Adrenal gland (tissue), 12 donors: Measurements from ENCODE around the gene ABHD17A. TPM values are rescaled to one million over a fixed set of nuclear protein-coding genes. Genes with fewer than 3 reads are reported as not detected.
"Not testable (repeated sequence)": the region's sequence is repeated elsewhere in the genome, so short reads cannot be mapped to it uniquely, and the experiment has no call there.

Experiments used
- DNase-seq, 7 donors: peaks; one replicate each; pipeline ENCODE4 v3.0.0-alpha.2; 2019 to 2020
- H3K27ac ChIP-seq, 5 donors: fragments of 200-600 bp; sonication (generic) in 4 of 5; 1 replicate in 3 of 5; 2 replicates in 2 of 5; pipeline versions ENCODE4 v1.5.1 to v1.8.0; 2016 to 2020; ENCODE audit warnings: mild to moderate bottlenecking in 1 of 5
- H3K27me3 ChIP-seq: fragments of 200-600 bp; 2 replicates; pipeline ENCODE4 v1.8.0; 2021
- H3K36me3 ChIP-seq, 2 donors: fragments of 200-600 bp; replicated peaks in 1 of 2; 1 replicate in 1 of 2; 2 replicates in 1 of 2; pipeline versions ENCODE4 v1.5.1 to v1.8.0; 2018 to 2022
- H3K4me1 ChIP-seq, 2 donors: fragments of 200-600 bp; replicated peaks in 1 of 2; 1 replicate in 1 of 2; 2 replicates in 1 of 2; pipeline versions ENCODE4 v1.5.1 to v1.8.0; 2018 to 2021
- H3K4me3 ChIP-seq, 4 donors: fragments of 200-600 bp; sonication (generic) in 3 of 4; one replicate each; pipeline ENCODE4 v1.5.1; 2016 to 2018
- H3K9me3 ChIP-seq, 3 donors: fragments of 200-600 bp; sonication (generic) in 1 of 3; replicated peaks in 1 of 3; 1 replicate in 2 of 3; 2 replicates in 1 of 3; pipeline versions ENCODE4 v1.5.1 to v1.8.0; 2016 to 2021
- POLR2A ChIP-seq, 2 donors: fragments of 450-650 bp; IDR thresholded peaks; one replicate each; pipeline ENCODE4 v1.6.1; 2017; ENCODE audit warnings: antibody characterized with exemption in 2 of 2, mild to moderate bottlenecking in 2 of 2, moderate library complexity in 1 of 2
- WGBS, 4 donors: extraction: QIAGEN DNeasy Blood & Tissue Kit in 2 of 4; methylation state at CpG; one replicate each; pipeline versions ENCODE4 v1.1.5 to v1.1.7; 2013 to 2017; 5-methylcytosine and 5-hydroxymethylcytosine counted together
- intact Hi-C, 2 donors: fragments of 100-400 bp; cut with DNase I; formaldehyde crosslinking; loops; one replicate each; pipeline versions ENCODE4 v1.14.1 to v1.15.0; 2022 to 2023
- polyA plus RNA-seq, 3 donors: library from polyadenylated mRNA; stranded (reverse); fragments of 200-250 nt in 2 of 3; fragments of 350-450 nt in 1 of 3; fragmentation: Illumina TruSeq in 1 of 3; extraction: RNeasy Lipid Tissue Mini Kit (QIAGEN cat#74804) in 1 of 3; gene quantifications; one replicate each; pipeline ENCODE4 v1.2.3, GENCODE V29; 2013 to 2014
- total RNA-seq, 9 donors: library from RNA; depleted of rRNA in 4 of 9; stranded (reverse); fragments of >200 nt in 4 of 9; fragments of 120-200 nt in 1 of 9; fragmentation: NEBNext Ultra II Directional in 1 of 9; extraction: Animal tissue kit (Norgen Biotek cat#: 25700) in 1 of 9; gene quantifications; one replicate each; pipeline versions ENCODE4 v1.1.0 to v1.2.4, GENCODE V29; 2013 to 2023
- TF ChIP-seq, protein P1 (sequence below), 6 experiments: fragments of 450-650 bp in 4 of 6; fragments of 200-600 bp in 2 of 6; sonication (generic) in 1 of 6; IDR thresholded peaks; 1 replicate in 5 of 6; 2 replicates in 1 of 6; pipeline versions ENCODE4 v1.5.1 to v1.8.0; 2016 to 2021; ENCODE audit warnings: antibody characterized with exemption in 6 of 6, mild to moderate bottlenecking in 2 of 6, moderate library complexity in 1 of 6
- donor health status: healthy with polysubstance abuse.
- donor health status: Bipolar disorder and iron deficiency.
- donor health status: DM: yes; HTN: yes; CAD: no.
- donor health status: DM: no; HTN: no; CAD: no.
- donor health status: DM: no; HTN: no; CAD: no.
- donor health status: DM: yes; HTN: yes; CAD: no.

ABHD17A gene
- total and polyA plus RNA-seq, 12 donors = 2.5 to 235 (median 99.4) TPM

DNA sequence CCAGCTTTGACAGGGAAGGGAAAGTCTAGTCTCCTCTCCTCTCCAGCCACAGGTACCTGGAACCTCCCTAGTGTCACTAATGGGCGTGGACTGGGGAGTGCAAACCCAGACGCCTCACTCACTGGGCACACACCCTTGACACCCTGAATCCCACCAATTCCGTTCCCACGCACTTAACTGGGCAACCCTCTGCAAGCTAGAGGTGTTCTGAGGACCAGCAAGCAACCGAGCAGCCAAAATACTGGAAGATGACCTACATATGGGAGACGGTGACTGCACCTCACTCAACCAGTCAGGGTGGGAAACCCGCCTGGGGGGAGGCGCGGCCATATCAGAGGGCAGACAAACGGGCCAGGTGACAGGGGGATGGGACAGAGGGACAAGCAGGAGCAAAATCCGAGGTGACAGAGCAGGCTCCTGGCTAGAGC is 991 bp downstream of the ABHD17A start:
- peak overlapping the region; percentile 40 to 77 (median 63) for H3K4me3 ChIP-seq
- peak overlapping the region in 4 of 5 donors; percentile 70 to 96 (median 79) for H3K27ac ChIP-seq
- H3K4me1 ChIP-seq = peaks cover 18 to 26% of the 10 kb centered on the region in 2 donors
- intact Hi-C loops = no loop called here
- 2 to 5% (median 3%) methylated on average over 10 to 11 of the region's 11 CpGs for WGBS, 4 donors
- TF ChIP-seq, protein P1, sequence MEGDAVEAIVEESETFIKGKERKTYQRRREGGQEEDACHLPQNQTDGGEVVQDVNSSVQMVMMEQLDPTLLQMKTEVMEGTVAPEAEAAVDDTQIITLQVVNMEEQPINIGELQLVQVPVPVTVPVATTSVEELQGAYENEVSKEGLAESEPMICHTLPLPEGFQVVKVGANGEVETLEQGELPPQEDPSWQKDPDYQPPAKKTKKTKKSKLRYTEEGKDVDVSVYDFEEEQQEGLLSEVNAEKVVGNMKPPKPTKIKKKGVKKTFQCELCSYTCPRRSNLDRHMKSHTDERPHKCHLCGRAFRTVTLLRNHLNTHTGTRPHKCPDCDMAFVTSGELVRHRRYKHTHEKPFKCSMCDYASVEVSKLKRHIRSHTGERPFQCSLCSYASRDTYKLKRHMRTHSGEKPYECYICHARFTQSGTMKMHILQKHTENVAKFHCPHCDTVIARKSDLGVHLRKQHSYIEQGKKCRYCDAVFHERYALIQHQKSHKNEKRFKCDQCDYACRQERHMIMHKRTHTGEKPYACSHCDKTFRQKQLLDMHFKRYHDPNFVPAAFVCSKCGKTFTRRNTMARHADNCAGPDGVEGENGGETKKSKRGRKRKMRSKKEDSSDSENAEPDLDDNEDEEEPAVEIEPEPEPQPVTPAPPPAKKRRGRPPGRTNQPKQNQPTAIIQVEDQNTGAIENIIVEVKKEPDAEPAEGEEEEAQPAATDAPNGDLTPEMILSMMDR (IDR thresholded peaks at IDR 0.05) = no peak
- no peak for TF ChIP-seq POLR2A (IDR thresholded peaks at IDR 0.05)
- no peaks in the 10 kb centered on the region for H3K27me3 ChIP-seq
- H3K9me3 ChIP-seq = no peaks in the 10 kb centered on the region
- DNase-seq = no peak
- H3K36me3 ChIP-seq = peaks cover 0 to 9% of the 10 kb centered on the region in 2 donors

DNA sequence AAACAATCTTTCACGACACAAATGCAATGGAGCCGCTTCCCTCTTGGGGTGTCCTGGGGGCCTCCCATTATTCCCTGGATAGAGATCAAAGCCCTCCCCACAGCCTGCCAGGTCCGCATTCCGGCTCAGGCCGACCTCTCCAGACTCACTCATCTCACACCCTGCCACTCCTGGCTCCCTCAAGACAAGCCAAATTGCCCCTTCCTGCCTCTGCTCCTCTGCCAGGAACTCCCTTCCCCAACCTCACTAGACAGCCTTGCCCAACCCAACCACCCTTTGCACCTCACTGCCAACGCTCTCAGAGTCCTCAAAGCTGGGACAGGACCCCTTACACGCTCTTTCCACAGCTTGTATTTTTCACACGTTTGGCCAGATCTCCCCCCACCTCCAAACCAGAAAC is 1.5 kb downstream of the ABHD17A start:
- H3K36me3 ChIP-seq = peaks cover 0 to 9% of the 10 kb centered on the region in 2 donors
- no peak for DNase-seq
- no peaks in the 10 kb centered on the region for H3K9me3 ChIP-seq
- H3K4me1 ChIP-seq = peaks cover 18 to 26% of the 10 kb centered on the region in 2 donors
- no peaks in the 10 kb centered on the region for H3K27me3 ChIP-seq
- no peak for TF ChIP-seq POLR2A (IDR thresholded peaks at IDR 0.05)
- TF ChIP-seq, protein P1 (IDR thresholded peaks at IDR 0.05) = no peak
- peak overlapping the region in 2 of 5 donors; percentile 63 to 96 for H3K27ac ChIP-seq
- 27 to 32% (median 29%) methylated on average over 7 to 8 of the region's 8 CpGs for WGBS, 4 donors
- intact Hi-C loops = no loop called here
- peak overlapping the region in 3 of 4 donors; percentile 40 to 63 (median 63) for H3K4me3 ChIP-seq

DNA sequence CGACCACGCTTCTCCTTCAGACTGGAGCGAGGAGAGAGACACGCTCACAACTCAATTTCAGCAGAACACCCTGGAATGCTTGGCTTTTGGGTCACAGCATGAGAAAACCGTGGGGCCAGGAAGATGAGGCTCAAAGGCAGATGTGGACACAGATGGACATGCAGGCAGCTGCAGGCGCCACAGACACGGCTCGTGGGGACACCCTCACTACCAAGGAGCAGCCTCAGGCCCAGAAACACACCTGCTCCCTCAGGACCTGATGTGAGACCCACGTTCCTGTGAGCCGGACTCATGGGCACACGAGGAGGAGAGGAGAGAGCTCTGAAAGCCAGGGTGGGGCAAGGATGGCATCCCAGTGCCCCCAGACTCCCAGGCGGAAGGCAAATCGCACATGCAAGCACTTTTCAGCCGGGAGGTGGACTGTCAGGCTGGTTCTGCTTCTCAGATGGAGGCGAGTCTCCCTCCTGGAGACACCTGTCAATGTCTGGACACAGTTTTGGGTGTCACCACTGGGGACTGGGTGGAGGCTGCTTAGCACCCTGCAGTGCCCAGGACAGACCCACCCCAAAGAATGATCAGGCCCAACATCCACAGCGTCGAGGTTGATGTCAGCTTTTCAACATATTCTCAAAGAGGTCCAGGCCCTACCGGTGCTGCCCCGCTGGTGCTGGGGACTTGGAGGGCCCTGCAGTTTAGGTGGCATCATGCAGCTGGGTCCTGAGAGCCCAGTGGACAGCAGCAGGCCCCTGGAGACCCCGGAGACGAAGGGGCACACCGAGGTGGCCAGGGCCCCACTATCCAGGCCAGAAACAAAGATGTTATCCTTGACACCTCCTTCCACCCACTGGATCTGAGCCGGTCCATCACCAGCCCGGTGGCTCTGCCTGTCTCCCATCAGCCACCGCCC is 2.3 kb downstream of the ABHD17A start:
- H3K9me3 ChIP-seq = no peaks in the 10 kb centered on the region
- intact Hi-C loops = no loop called here
- H3K4me1 ChIP-seq = peaks cover 18 to 26% of the 10 kb centered on the region in 2 donors
- DNase-seq = no peak
- H3K36me3 ChIP-seq = peaks cover 0 to 9% of the 10 kb centered on the region in 2 donors
- H3K27me3 ChIP-seq = no peaks in the 10 kb centered on the region
- peak overlapping the region in 2 of 5 donors; percentile 63 to 96 for H3K27ac ChIP-seq
- no peak for TF ChIP-seq POLR2A (IDR thresholded peaks at IDR 0.05)
- TF ChIP-seq, protein P1 (IDR thresholded peaks at IDR 0.05) = no peak
- peak overlapping the region in 1 of 4 donors; percentile 63 for H3K4me3 ChIP-seq
- WGBS, 4 donors = 62 to 74% (median 70%) methylated on average over 17 to 25 of the region's 25 CpGs

DNA sequence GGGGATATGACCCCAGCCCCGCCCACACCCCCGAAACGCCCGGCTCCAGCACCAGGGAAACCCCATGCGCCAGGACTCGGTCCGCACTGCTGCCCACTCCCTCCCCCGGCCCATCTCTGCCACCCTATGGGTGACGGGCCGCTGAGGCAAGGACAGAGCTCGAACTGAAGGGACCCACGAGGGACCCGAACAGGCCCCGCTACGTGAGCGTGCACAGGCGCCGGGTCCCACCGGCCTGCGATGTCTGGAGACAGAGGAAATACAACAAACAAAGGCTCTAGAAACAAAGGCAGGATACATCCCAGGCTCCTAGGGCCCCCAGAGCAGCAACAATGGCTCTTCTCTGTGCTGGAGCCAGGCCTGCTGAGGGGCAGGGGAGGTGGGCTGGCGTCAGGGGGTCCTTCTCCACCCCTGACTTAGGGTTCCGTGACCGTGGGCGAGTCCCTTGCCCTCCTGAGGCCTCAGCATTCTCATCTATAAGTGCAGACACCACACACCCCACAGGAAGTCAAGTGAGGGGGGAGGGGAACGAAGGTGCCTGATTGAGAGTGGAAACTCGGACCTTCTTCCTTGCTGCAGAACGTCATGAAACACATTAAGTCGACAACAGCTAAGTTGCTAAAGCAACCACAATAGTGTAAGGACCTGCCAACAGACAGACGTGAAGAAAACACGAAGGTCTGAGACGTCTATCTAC is 3.1 kb downstream of the ABHD17A start:
- H3K27ac ChIP-seq = peak overlapping the region in 2 of 5 donors; percentile 63 to 96
- no peak for DNase-seq
- 66 to 77% (median 74%) methylated on average over 17 to 31 of the region's 31 CpGs for WGBS, 4 donors
- no peaks in the 10 kb centered on the region for H3K9me3 ChIP-seq
- H3K36me3 ChIP-seq = peaks cover 0 to 9% of the 10 kb centered on the region in 2 donors
- intact Hi-C loops = no loop called here
- TF ChIP-seq, protein P1 (IDR thresholded peaks at IDR 0.05) = no peak
- no peak for TF ChIP-seq POLR2A (IDR thresholded peaks at IDR 0.05)
- H3K4me1 ChIP-seq = peaks cover 18 to 26% of the 10 kb centered on the region in 2 donors
- no peak overlapping the region for H3K4me3 ChIP-seq
- H3K27me3 ChIP-seq = no peaks in the 10 kb centered on the region

DNA sequence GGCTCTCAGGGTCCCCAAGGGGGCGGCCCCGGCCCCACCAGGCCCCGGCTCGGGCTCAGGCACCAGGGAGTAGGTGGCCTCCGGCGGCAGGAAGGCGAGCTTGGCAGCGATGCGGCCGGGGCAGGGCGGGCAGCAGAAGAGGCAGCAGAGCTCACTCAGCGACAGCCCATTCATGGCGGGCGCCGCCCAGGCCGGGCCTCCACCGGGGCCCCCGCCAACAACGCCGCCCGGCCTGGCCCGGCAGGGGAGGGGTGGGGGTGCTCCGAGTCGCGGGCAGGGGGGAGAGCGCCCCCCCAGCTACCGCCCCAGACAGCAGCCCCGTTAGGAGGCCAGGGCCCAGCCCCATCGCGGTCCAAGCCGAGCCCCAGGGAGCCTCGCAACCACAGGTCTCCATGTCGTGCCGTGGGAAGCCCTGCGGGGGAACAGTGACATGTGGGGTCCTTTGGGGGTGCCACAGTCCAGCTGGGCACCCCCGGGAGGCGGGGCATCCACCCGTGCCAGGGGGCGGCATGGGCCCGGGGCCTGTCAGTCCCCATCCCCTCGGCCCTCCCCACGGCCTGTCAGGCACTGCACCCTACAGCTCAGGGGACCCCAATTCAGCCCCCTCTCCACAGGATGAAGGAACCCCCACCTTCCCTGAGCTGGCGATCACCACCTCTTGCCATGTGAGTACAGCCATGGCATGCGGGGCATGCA is 3.8 kb downstream of the ABHD17A start:
- intact Hi-C loops, H3K4me3 ChIP-seq, H3K36me3 ChIP-seq, H3K27me3 ChIP-seq, DNase-seq, H3K9me3 ChIP-seq: not testable (repeated sequence)
- peak overlapping the region in 2 of 5 donors; percentile 63 to 96 for H3K27ac ChIP-seq
- 65 to 76% (median 74%) methylated on average over 8 to 44 of the region's 44 CpGs for WGBS, 4 donors
- H3K4me1 ChIP-seq = peaks cover 19 to 28% of the 10 kb centered on the region in 2 donors
